NB4 (cell line): Measurements from ENCODE around the gene TOMM40.

ENCODE experiments used
- MAX ChIP-seq: IDR thresholded peaks from 2 replicates; pipeline ENCODE4 v1.6.1; 2011; ENCODE audit warnings: low read depth, low read length
- TF ChIP-seq, protein P1 (sequence below): IDR thresholded peaks from one replicate; pipeline ENCODE4 v1.5.1; 2012; ENCODE audit warnings: low read depth, low read length

DNA sequence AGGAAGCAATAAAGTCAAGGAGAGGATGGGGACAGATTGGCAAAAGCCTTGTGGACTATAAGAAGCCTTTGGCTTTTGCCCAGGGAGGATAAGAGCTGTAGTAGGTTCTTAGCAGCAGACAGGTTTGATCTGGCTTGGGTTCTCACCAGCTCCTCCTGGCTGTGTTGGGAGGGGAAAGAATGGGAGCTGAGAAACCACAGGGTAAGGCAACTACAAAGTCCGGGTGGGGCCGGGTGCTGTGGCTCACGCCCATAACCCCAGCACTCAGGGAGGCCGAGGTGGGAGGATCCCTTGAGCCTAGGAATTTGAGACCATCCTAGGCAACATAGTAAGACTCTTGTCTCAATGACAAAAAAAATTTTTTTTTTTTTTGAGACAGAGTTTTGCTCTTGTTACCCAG is 24.4 kb upstream of the TOMM40 start:
- no peak for TF ChIP-seq MAX
- TF ChIP-seq, protein P1, sequence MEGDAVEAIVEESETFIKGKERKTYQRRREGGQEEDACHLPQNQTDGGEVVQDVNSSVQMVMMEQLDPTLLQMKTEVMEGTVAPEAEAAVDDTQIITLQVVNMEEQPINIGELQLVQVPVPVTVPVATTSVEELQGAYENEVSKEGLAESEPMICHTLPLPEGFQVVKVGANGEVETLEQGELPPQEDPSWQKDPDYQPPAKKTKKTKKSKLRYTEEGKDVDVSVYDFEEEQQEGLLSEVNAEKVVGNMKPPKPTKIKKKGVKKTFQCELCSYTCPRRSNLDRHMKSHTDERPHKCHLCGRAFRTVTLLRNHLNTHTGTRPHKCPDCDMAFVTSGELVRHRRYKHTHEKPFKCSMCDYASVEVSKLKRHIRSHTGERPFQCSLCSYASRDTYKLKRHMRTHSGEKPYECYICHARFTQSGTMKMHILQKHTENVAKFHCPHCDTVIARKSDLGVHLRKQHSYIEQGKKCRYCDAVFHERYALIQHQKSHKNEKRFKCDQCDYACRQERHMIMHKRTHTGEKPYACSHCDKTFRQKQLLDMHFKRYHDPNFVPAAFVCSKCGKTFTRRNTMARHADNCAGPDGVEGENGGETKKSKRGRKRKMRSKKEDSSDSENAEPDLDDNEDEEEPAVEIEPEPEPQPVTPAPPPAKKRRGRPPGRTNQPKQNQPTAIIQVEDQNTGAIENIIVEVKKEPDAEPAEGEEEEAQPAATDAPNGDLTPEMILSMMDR: no peak
